ENCODE measurements around the gene SLC25A25.
A peak's percentile ranks its signal among the peaks of the same experiment; 100 is the strongest.
"Not testable (repeated sequence)": the region's sequence is repeated elsewhere in the genome, so short reads cannot be mapped to it uniquely, and the experiment has no call there.

The SLC25A25 gene

GRCh38 chr9:128067645-128068385 is at the start of gene SLC25A25:
TSS of gene SLC25A25 (plus strand) at chr9:128068232. CDS start at chr9:128068320, 88 bp downstream.
- DNase-seq: peak; percentile 96

GRCh38 chr9:128020692-128021091 is 47.3 kb upstream of the SLC25A25 start:
- no peak for DNase-seq

GRCh38 chr9:128021098-128021497 is 46.9 kb upstream of the SLC25A25 start:
- DNase-seq: no peak

GRCh38 chr9:128022886-128023285 is 45.1 kb upstream of the SLC25A25 start:
- DNase-seq: no peak

GRCh38 chr9:128023671-128024070 is 44.4 kb upstream of the SLC25A25 start:
- DNase-seq: not testable (repeated sequence)

GRCh38 chr9:128024761-128025308 is 43.2 kb upstream of the SLC25A25 start:
- no peak for DNase-seq

GRCh38 chr9:128025736-128026135 is 42.3 kb upstream of the SLC25A25 start:
- DNase-seq: no peak

GRCh38 chr9:128026255-128026772 is 41.7 kb upstream of the SLC25A25 start:
- no peak for DNase-seq

- DNase-seq: no peak
Measured at GRCh38 chr9:128026773-128027541, 41.1 kb upstream of the SLC25A25 start.

GRCh38 chr9:128027705-128028104 is 40.3 kb upstream of the SLC25A25 start:
- no peak for DNase-seq

- DNase-seq: no peak
Measured at GRCh38 chr9:128033609-128034008, 34.4 kb upstream of the SLC25A25 start.

- peak; percentile 24 for DNase-seq
Measured at GRCh38 chr9:128034821-128035652, 33.0 kb upstream of the SLC25A25 start.

- DNase-seq: not testable (repeated sequence)
Measured at GRCh38 chr9:128036522-128036921, 31.5 kb upstream of the SLC25A25 start.

GRCh38 chr9:128040783-128041182 is 27.2 kb upstream of the SLC25A25 start:
- not testable (repeated sequence) for DNase-seq

- DNase-seq: no peak
Measured at GRCh38 chr9:128042043-128042442, 26.0 kb upstream of the SLC25A25 start.

GRCh38 chr9:128043467-128043868 is 24.6 kb upstream of the SLC25A25 start:
- DNase-seq: no peak

GRCh38 chr9:128045409-128045808 is 22.6 kb upstream of the SLC25A25 start:
- not testable (repeated sequence) for DNase-seq

GRCh38 chr9:128045831-128046230 is 22.2 kb upstream of the SLC25A25 start:
- no peak for DNase-seq

GRCh38 chr9:128047231-128047630 is 20.8 kb upstream of the SLC25A25 start:
- DNase-seq: no peak

- no peak for DNase-seq
Measured at GRCh38 chr9:128048663-128049062, 19.4 kb upstream of the SLC25A25 start.

- DNase-seq: no peak
Measured at GRCh38 chr9:128049843-128050242, 18.2 kb upstream of the SLC25A25 start.

GRCh38 chr9:128051932-128052709 is 15.9 kb upstream of the SLC25A25 start:
- no peak for DNase-seq
